WTC11 (cell line): ENCODE measurements around the gene CTTNBP2. TPM values are rescaled to one million over a fixed set of nuclear protein-coding genes. Genes with fewer than 3 reads are reported as not detected.

Experiments used
- ATAC-seq: fragments of 200-7000 bp; cut with Tn5 transposase; 2 replicates; pipeline ENCODE4 v1.10.0; 2021; ENCODE audit warnings: mild to moderate bottlenecking, moderate library complexity
- CTCF ChIA-PET: fragments of 300-600 bp; sonication (Branson Sonifier 250); formaldehyde crosslinking; loops from one replicate; lab custom pipeline; 2021; ENCODE audit warnings: antibody characterized with exemption; lab: Charles Lee
- POLR2A ChIA-PET: fragments of 350-600 bp; sonication (Branson Sonifier 250); formaldehyde crosslinking; loops from one replicate; lab custom pipeline; 2021; ENCODE audit warnings: antibody characterized with exemption; lab: Charles Lee
- DNase-seq: peaks from one replicate; pipeline ENCODE4 v3.0.0; 2021; ENCODE audit warnings: low spot score
- H3K27ac Mint-ChIP-seq: 2 replicates; pipeline ENCODE4 v1.8.0; 2021; ENCODE audit warnings: mixed read lengths
- H3K27me3 Mint-ChIP-seq: 2 replicates; pipeline ENCODE4 v1.8.0; 2021; ENCODE audit warnings: low read depth, mild to moderate bottlenecking, moderate library complexity, mixed read lengths
- H3K36me3 Mint-ChIP-seq: 2 replicates; pipeline ENCODE4 v1.8.0; 2021; ENCODE audit warnings: mixed read lengths
- H3K4me1 Mint-ChIP-seq: 2 replicates; pipeline ENCODE4 v1.8.0; 2022; ENCODE audit warnings: mixed read lengths
- H3K4me3 Mint-ChIP-seq: 2 replicates; pipeline ENCODE4 v1.8.0; 2021; ENCODE audit warnings: mild to moderate bottlenecking, moderate library complexity, mixed read lengths
- H3K9me3 Mint-ChIP-seq: 2 replicates; pipeline ENCODE4 v1.8.0; 2021; ENCODE audit warnings: mixed read lengths
- AFF4 ChIP-seq: sonication (generic); formaldehyde crosslinking; IDR thresholded peaks from 2 replicates; pipeline ENCODE4 v1.8.1; 2023; ENCODE audit warnings: mild to moderate bottlenecking, missing genetic modification reagents, borderline replicate concordance
- ATF2 ChIP-seq: sonication (generic); formaldehyde crosslinking; IDR thresholded peaks from 2 replicates; pipeline ENCODE4 v1.8.1; 2022; ENCODE audit warnings: low read depth, missing genetic modification reagents, borderline replicate concordance
- ATF3 ChIP-seq: sonication (generic); formaldehyde crosslinking; conservative IDR thresholded peaks from 2 replicates; pipeline ENCODE4 v1.8.1; 2022; ENCODE audit warnings: mild to moderate bottlenecking, missing genetic modification reagents
- CREB1 ChIP-seq: sonication (generic); formaldehyde crosslinking; IDR thresholded peaks from 2 replicates; pipeline ENCODE4 v1.8.0; 2023; ENCODE audit warnings: mild to moderate bottlenecking, missing genetic modification reagents
- CREM ChIP-seq: sonication (generic); formaldehyde crosslinking; IDR thresholded peaks from 2 replicates; pipeline ENCODE4 v1.8.1; 2022; ENCODE audit warnings: mild to moderate bottlenecking, missing genetic modification reagents, moderate library complexity
- E2F1 ChIP-seq: sonication (generic); formaldehyde crosslinking; IDR thresholded peaks from 2 replicates; pipeline ENCODE4 v1.8.0; 2022; ENCODE audit warnings: mild to moderate bottlenecking, missing genetic modification reagents
- EMX1 ChIP-seq: fragments of 250-450 bp; sonication (Bioruptor Pico); IDR thresholded peaks from 2 replicates; pipeline ENCODE4 v1.8.0; 2021; ENCODE audit warnings: mild to moderate bottlenecking
- ERG ChIP-seq: fragments of 250-450 bp; sonication (Bioruptor Pico); IDR thresholded peaks from 2 replicates; pipeline ENCODE4 v1.8.0; 2021; ENCODE audit warnings: mild to moderate bottlenecking
- FOXP4 ChIP-seq: sonication (generic); formaldehyde crosslinking; IDR thresholded peaks from 2 replicates; pipeline ENCODE4 v1.8.0; 2022; ENCODE audit warnings: mild to moderate bottlenecking, missing genetic modification reagents
- GRHL2 ChIP-seq: fragments of 250-450 bp; sonication (Bioruptor Pico); IDR thresholded peaks from 2 replicates; pipeline ENCODE4 v1.8.0; 2022; ENCODE audit warnings: mild to moderate bottlenecking, moderate library complexity; ENCODE audit not compliant: insufficient replicate concordance, severe bottlenecking
- HMGA2 ChIP-seq: fragments of 250-450 bp; sonication (Bioruptor Pico); IDR thresholded peaks from 2 replicates; pipeline ENCODE4 v1.4.0; 2021; ENCODE audit warnings: mild to moderate bottlenecking, moderate library complexity
- IRF1 ChIP-seq: sonication (generic); formaldehyde crosslinking; IDR thresholded peaks from 2 replicates; pipeline ENCODE4 v1.8.0; 2023; ENCODE audit warnings: missing genetic modification reagents
- IRF2 ChIP-seq: sonication (generic); formaldehyde crosslinking; IDR thresholded peaks from 2 replicates; pipeline ENCODE4 v1.8.0; 2022; ENCODE audit warnings: low read depth, missing genetic modification reagents, borderline replicate concordance
- JAZF1 ChIP-seq: fragments of 250-450 bp; sonication (Bioruptor Pico); IDR thresholded peaks from 2 replicates; pipeline ENCODE4 v1.9.0; 2021; ENCODE audit warnings: moderate library complexity, mild to moderate bottlenecking, inconsistent platforms
- KAT7 ChIP-seq: sonication (generic); formaldehyde crosslinking; IDR thresholded peaks from 2 replicates; pipeline ENCODE4 v1.8.1; 2023; ENCODE audit warnings: missing genetic modification reagents, mild to moderate bottlenecking, borderline replicate concordance
- MAX ChIP-seq: sonication (generic); formaldehyde crosslinking; IDR thresholded peaks from 2 replicates; pipeline ENCODE4 v1.8.0; 2022; ENCODE audit warnings: mild to moderate bottlenecking, missing genetic modification reagents
- NFATC4 ChIP-seq: fragments of 250-450 bp; sonication (Bioruptor Pico); IDR thresholded peaks from 2 replicates; pipeline ENCODE4 v1.9.0; 2021; ENCODE audit warnings: mild to moderate bottlenecking
- NR1H2 ChIP-seq: sonication (generic); formaldehyde crosslinking; IDR thresholded peaks from 2 replicates; pipeline ENCODE4 v1.9.0; 2021; ENCODE audit warnings: mild to moderate bottlenecking, moderate library complexity, missing genetic modification reagents
- TCF7 ChIP-seq: sonication (generic); formaldehyde crosslinking; IDR thresholded peaks from 2 replicates; pipeline ENCODE4 v1.8.0; 2022; ENCODE audit warnings: mild to moderate bottlenecking, low read depth, missing genetic modification reagents, moderate library complexity
- USF1 ChIP-seq: sonication (generic); formaldehyde crosslinking; IDR thresholded peaks from 2 replicates; pipeline ENCODE4 v1.8.0; 2022; ENCODE audit warnings: mild to moderate bottlenecking, missing genetic modification reagents
- ZNF121 ChIP-seq: sonication (generic); formaldehyde crosslinking; IDR thresholded peaks from 2 replicates; pipeline ENCODE4 v1.8.0; 2023; ENCODE audit warnings: missing genetic modification reagents
- ZNF423 ChIP-seq: fragments of 250-450 bp; sonication (Bioruptor Pico); IDR thresholded peaks from 2 replicates; pipeline ENCODE4 v2.1.2; 2022; ENCODE audit warnings: mild to moderate bottlenecking, moderate library complexity
- total RNA-seq: library from RNA; stranded (reverse); gene quantifications from 3 replicates; pipeline ENCODE4 v1.2.3, GENCODE V29; 2021

CTTNBP2 gene
- total RNA-seq, 1 experiment from 2014 or later: 22.1 TPM

- CTCF ChIA-PET: interaction anchor here (1.2 to 1.8 kb wide), 3 partner anchors 43 to 480 kb away, joined by 3 to 14 read pairs (median 5); no protein-coding TSS in a partner anchor
- Mint-ChIP-seq H3K27me3 (no peaks in the 10 kb centered on the region), H3K27ac (peak overlapping the region; percentile 95), H3K4me3 (peak overlapping the region; percentile 68), H3K9me3 (no peaks in the 10 kb centered on the region), H3K4me1 (peaks cover 70% of the 10 kb centered on the region), H3K36me3 (no peaks in the 10 kb centered on the region)
- POLR2A ChIA-PET: no interaction called here
- ATAC-seq (peak; percentile 91), DNase-seq (peak; percentile 77)
- TF ChIP-seq AFF4 (CRISPR knock-in tag) (peak; percentile 66; the same call in 1 of the 2 replicates), FOXP4 (CRISPR knock-in tag) (0 out of 2 replicates have a peak, but pooled peaks have one; percentile 22), MAX (peak; percentile 50), ZNF121 (CRISPR knock-in tag) (0 out of 2 replicates have a peak, but pooled peaks have one; percentile 28), NFATC4 (CRISPR knock-in tag) (no peak), E2F1 (CRISPR knock-in tag) (no peak), NR1H2 (CRISPR knock-in tag) (no peak), IRF2 (no peak), JAZF1 (CRISPR knock-in tag) (no peak), HMGA2 (CRISPR knock-in tag) (no peak), GRHL2 (CRISPR knock-in tag) (no peak), TCF7 (CRISPR knock-in tag) (no peak), USF1 (CRISPR knock-in tag) (no peak), CREB1 (CRISPR knock-in tag) (no peak), ZNF423 (no peak)
Measured at GRCh38 chr7:117673367-117673766, 199.9 kb downstream of the CTTNBP2 start.

GRCh38 chr7:117672453-117672852 lies 200.8 kb downstream of the CTTNBP2 start:
- Mint-ChIP-seq H3K27ac (no peak overlapping the region), H3K36me3 (no peaks in the 10 kb centered on the region), H3K4me3 (peak overlapping the region; percentile 68; the same call in 1 of the 2 replicates), H3K4me1 (peaks cover 70% of the 10 kb centered on the region), H3K9me3 (no peaks in the 10 kb centered on the region), H3K27me3 (no peaks in the 10 kb centered on the region)
- CTCF ChIA-PET: interaction anchor here (1.2 to 1.8 kb wide), 3 partner anchors 44 to 481 kb away, joined by 3 to 14 read pairs (median 5); no protein-coding TSS in a partner anchor
- no peak for ATAC-seq
- DNase-seq: no peak
- POLR2A ChIA-PET: no interaction called here
- TF ChIP-seq EMX1 (CRISPR knock-in tag) (no peak), ERG (CRISPR knock-in tag) (no peak), ATF3 (no peak), IRF1 (CRISPR knock-in tag) (no peak), HMGA2 (CRISPR knock-in tag) (no peak), CREM (no peak), KAT7 (CRISPR knock-in tag) (no peak), ATF2 (CRISPR knock-in tag) (no peak)
